PC-3 (cell line): Measurements from ENCODE around the gene RTL10. TPM values are rescaled to one million over a fixed set of nuclear protein-coding genes. Genes with fewer than 3 reads are reported as not detected.

ENCODE experiments used
- ATAC-seq: fragments of 200-7000 bp; cut with Tn5 transposase; 2 replicates; pipeline ENCODE4 v1.9.1; 2020; ENCODE audit warnings: mild to moderate bottlenecking, moderate library complexity
- BruUV-seq: library from RNA; stranded (reverse); fragments of 400-500 nt; replicated peaks from 2 replicates; lab custom pipeline; 2021; lab: Mats Ljungman, UMichigan
- CTCF ChIA-PET: fragments of 300-600 bp; sonication (Branson Sonifier 250); formaldehyde crosslinking; loops from one replicate; lab custom pipeline; 2022; ENCODE audit warnings: antibody characterized with exemption; lab: Charles Lee
- POLR2A ChIA-PET: fragments of 300-600 bp; sonication (Branson Sonifier 250); formaldehyde crosslinking; loops from one replicate; lab custom pipeline; 2022; ENCODE audit warnings: antibody characterized with exemption; ENCODE audit not compliant: unreplicated experiment; lab: Charles Lee
- DNase-seq: peaks from one replicate; pipeline ENCODE4 v3.0.0-alpha.2; 2015
- H2AFZ ChIP-seq: fragments of 300-600 bp; sonication (generic); 2 replicates; pipeline ENCODE4 v1.6.0; 2016; ENCODE audit warnings: antibody characterized with exemption, low read length
- H3F3A ChIP-seq: fragments of 300-600 bp; sonication (generic); one replicate; pipeline ENCODE4 v1.6.0; 2017; ENCODE audit warnings: antibody characterized with exemption, low read length, control low read depth, mild to moderate bottlenecking; ENCODE audit not compliant: unreplicated experiment
- H3K27ac ChIP-seq: fragments of 300-600 bp; sonication (generic); 2 replicates; pipeline ENCODE4 v1.5.1; 2016; ENCODE audit warnings: mild to moderate bottlenecking, low read length
- H3K27me3 ChIP-seq: fragments of 300-600 bp; sonication (generic); 2 replicates; pipeline ENCODE4 v1.6.1; 2016; ENCODE audit warnings: low read length, mixed read lengths
- H3K36me3 ChIP-seq: fragments of 300-600 bp; sonication (generic); 2 replicates; pipeline ENCODE4 v1.6.1; 2016; ENCODE audit warnings: low read depth, mixed run types, low read length, mixed read lengths
- H3K4me1 ChIP-seq: fragments of 300-600 bp; sonication (generic); 2 replicates; pipeline ENCODE4 v1.5.1; 2016; ENCODE audit warnings: low read length; ENCODE audit not compliant: insufficient read depth
- H3K4me2 ChIP-seq: fragments of 300-600 bp; sonication (generic); 2 replicates; pipeline ENCODE4 v1.6.0; 2016; ENCODE audit warnings: low read length
- H3K4me3 ChIP-seq: fragments of 300-600 bp; sonication (generic); 2 replicates; pipeline ENCODE4 v1.5.1; 2016; ENCODE audit warnings: mild to moderate bottlenecking, low read length, mixed read lengths
- H3K79me2 ChIP-seq: fragments of 300-600 bp; sonication (generic); 2 replicates; pipeline ENCODE4 v1.6.1; 2017; ENCODE audit warnings: low read length, mixed read lengths
- H3K9ac ChIP-seq: fragments of 300-600 bp; sonication (generic); 2 replicates; pipeline ENCODE4 v1.6.0; 2016; ENCODE audit warnings: mild to moderate bottlenecking, low read length
- H3K9me2 ChIP-seq: fragments of 300-600 bp; sonication (generic); replicated peaks from 2 replicates; pipeline ENCODE4 v1.6.1; 2016; ENCODE audit warnings: mixed run types, low read length, mixed read lengths
- H3K9me3 ChIP-seq: fragments of 300-600 bp; sonication (generic); 2 replicates; pipeline ENCODE4 v1.6.1; 2016; ENCODE audit warnings: low read length, mixed read lengths
- H4K20me1 ChIP-seq: fragments of 300-600 bp; sonication (generic); 2 replicates; pipeline ENCODE4 v1.6.1; 2016; ENCODE audit warnings: low read length, mixed read lengths
- EZH2 ChIP-seq: fragments of 300-600 bp; sonication (generic); IDR thresholded peaks from one replicate; pipeline ENCODE4 v1.6.1; 2017; ENCODE audit warnings: antibody characterized with exemption, mild to moderate bottlenecking, low read length; ENCODE audit not compliant: unreplicated experiment
- EZH2phosphoT487 ChIP-seq: fragments of 300-600 bp; sonication (generic); IDR thresholded peaks from 2 replicates; pipeline ENCODE4 v1.6.1; 2018; ENCODE audit warnings: mild to moderate bottlenecking, antibody characterized with exemption, low read length, borderline replicate concordance
- intact Hi-C: fragments of 100-400 bp; cut with micrococcal nuclease; formaldehyde crosslinking; loops from 2 replicates; pipeline ENCODE4 v1.9.0; 2023
- total RNA-seq: library from RNA; depleted of rRNA; stranded (reverse); fragments of >200 nt; gene quantifications from 2 replicates; pipeline ENCODE4 v1.2.3, GENCODE V29; 2014
- TF ChIP-seq, protein P1 (sequence below): fragments of 300-600 bp; sonication (generic); conservative IDR thresholded peaks from 2 replicates; pipeline ENCODE4 v1.5.1; 2017; ENCODE audit warnings: antibody characterized with exemption, low read depth, mild to moderate bottlenecking, low read length

Gene RTL10
- total RNA-seq, 1 experiment from 2014 or later: 7.8 TPM

DNA sequence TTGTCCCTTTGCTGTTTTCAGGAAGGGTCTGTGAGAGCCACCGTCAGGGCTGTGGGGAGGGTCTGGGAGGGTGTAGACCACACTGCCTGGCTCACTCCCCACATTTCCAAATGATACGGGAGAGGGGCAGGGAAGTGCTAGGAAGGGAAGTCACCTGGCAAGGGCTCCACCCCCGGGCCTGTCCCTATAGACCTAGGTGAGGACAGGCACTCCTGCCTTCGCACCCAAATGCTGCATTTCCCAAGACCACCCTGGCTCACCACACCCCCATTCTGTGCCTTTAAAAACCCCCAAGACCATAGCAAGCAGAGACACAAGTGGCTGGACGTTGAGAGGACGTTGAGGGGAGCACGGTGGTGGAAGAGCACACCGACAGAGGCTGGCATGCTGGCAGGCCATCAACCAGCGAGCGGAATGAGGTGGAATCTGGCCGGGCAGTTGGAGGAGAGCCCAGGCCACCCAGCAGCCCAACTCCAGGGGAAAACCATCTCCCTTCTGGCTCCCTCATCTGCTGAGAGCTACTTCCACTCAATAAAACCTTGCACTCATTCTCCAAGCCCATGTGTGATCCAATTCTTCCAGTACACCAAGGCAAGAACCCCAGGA, 45.7 kb downstream of the RTL10 start:
- no peak overlapping the region for H3K27ac ChIP-seq
- POLR2A ChIA-PET: no interaction called here
- H3F3A ChIP-seq: peaks cover 3% of the 10 kb centered on the region
- H3K79me2 ChIP-seq: no peaks in the 10 kb centered on the region
- no peak overlapping the region for H2AFZ ChIP-seq
- H3K9me2 ChIP-seq: no peaks in the 10 kb centered on the region
- no peak overlapping the region for H3K4me2 ChIP-seq
- no peaks in the 10 kb centered on the region for H3K9me3 ChIP-seq
- H3K27me3 ChIP-seq: no peaks in the 10 kb centered on the region
- H4K20me1 ChIP-seq: no peaks in the 10 kb centered on the region
- H3K4me1 ChIP-seq: peaks cover 20% of the 10 kb centered on the region
- no peak overlapping the region for H3K9ac ChIP-seq
- BruUV-seq: no TSS peak
- no peak for TF ChIP-seq EZH2phosphoT487
- TF ChIP-seq, protein P1, sequence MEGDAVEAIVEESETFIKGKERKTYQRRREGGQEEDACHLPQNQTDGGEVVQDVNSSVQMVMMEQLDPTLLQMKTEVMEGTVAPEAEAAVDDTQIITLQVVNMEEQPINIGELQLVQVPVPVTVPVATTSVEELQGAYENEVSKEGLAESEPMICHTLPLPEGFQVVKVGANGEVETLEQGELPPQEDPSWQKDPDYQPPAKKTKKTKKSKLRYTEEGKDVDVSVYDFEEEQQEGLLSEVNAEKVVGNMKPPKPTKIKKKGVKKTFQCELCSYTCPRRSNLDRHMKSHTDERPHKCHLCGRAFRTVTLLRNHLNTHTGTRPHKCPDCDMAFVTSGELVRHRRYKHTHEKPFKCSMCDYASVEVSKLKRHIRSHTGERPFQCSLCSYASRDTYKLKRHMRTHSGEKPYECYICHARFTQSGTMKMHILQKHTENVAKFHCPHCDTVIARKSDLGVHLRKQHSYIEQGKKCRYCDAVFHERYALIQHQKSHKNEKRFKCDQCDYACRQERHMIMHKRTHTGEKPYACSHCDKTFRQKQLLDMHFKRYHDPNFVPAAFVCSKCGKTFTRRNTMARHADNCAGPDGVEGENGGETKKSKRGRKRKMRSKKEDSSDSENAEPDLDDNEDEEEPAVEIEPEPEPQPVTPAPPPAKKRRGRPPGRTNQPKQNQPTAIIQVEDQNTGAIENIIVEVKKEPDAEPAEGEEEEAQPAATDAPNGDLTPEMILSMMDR: no peak
- no peak for TF ChIP-seq EZH2
- H3K36me3 ChIP-seq: no peaks in the 10 kb centered on the region
- intact Hi-C loops: no loop called here
- DNase-seq (no peak), ATAC-seq (no peak)
- CTCF ChIA-PET: no interaction called here
- H3K4me3 ChIP-seq: no peak overlapping the region

DNA sequence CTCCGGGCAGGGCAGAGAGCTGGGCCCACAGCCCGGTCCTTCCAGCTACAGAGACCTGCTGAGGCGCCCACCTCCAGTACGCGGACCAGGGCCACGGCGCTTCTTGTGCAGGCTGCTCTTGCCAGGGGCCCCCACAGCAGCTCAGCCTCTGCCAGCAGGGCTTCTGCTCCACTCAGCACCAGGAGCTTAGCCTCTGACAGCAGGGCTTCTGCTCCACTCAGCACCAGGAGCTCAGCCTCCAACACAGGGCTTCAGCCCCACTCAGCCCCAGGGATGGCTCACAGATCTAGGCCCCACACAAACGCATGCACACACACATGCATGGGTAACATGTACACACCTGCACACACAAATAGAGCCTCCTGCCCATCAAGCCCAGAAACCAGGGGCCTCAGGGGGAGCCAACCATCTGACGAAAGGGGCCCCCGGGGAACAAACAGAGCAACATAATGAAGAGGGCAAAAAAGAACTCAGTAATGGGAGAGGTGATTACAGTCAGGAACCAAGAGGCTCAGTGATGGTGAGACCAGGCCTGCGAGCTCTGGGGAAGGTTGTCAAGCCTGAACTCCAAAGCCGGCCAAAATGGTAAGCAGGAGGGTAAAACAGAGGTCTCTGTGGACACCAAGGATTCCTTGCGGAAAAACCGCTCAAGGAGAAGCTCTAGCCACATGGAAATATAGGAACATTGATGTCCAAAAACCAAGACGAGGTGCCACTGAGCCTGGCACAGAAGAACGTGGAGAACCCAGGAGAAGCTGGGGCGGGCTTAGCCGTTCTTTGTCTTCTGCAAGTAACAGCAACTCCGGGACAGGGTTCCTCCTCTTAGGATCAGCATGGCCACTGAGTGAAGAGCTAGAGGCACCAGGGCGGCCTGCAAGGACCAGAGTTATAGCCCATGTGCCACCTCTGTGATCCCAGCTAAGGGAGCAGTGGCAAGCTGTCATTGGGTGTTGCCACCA, 46.5 kb downstream of the RTL10 start:
- peaks cover 20% of the 10 kb centered on the region for H3K4me1 ChIP-seq
- ChIA-PET POLR2A (no interaction called here), CTCF (no interaction called here)
- H4K20me1 ChIP-seq: no peaks in the 10 kb centered on the region
- intact Hi-C loops: no loop called here
- H3K36me3 ChIP-seq: no peaks in the 10 kb centered on the region
- peaks cover 3% of the 10 kb centered on the region for H3F3A ChIP-seq
- no peak overlapping the region for H3K9ac ChIP-seq
- DNase-seq: no peak
- no peaks in the 10 kb centered on the region for H3K27me3 ChIP-seq
- ATAC-seq: no peak
- no TSS peak for BruUV-seq
- no peak overlapping the region for H3K27ac ChIP-seq
- no peak overlapping the region for H3K4me2 ChIP-seq
- H2AFZ ChIP-seq: no peak overlapping the region
- no peaks in the 10 kb centered on the region for H3K9me3 ChIP-seq
- H3K4me3 ChIP-seq: no peak overlapping the region
- no peaks in the 10 kb centered on the region for H3K9me2 ChIP-seq
- TF ChIP-seq EZH2phosphoT487: no peak
- no peak for TF ChIP-seq EZH2
- TF ChIP-seq, protein P1: no peak
- H3K79me2 ChIP-seq: no peaks in the 10 kb centered on the region
